Measurements from ENCODE around the gene ADGRB2. TPM values are rescaled to one million over a fixed set of nuclear protein-coding genes. Genes with fewer than 3 reads are reported as not detected.
A peak's percentile ranks its signal among the peaks of the same experiment; 100 is the strongest.

ADGRB2 gene
- total RNA-seq, 2 experiments from 2014 or later: 0.54 to 0.56 TPM

GRCh38 chr1:31799196-31799894, 35.2 kb upstream of the ADGRB2 start:
- ATAC-seq (no peak), DNase-seq (no peak)
- peaks cover 9% of the 10 kb centered on the region for H3K4me1 Mint-ChIP-seq (ENCODE audit: low read depth)
- ChIA-PET CTCF (interaction anchor here (1.0 to 2.1 kb wide), 3 partner anchors 10 to 16 kb away, joined by 3 to 6 read pairs (median 5); partner anchors contain the start of gene SPOCD1), POLR2A (interaction anchor here (0.9 to 3.7 kb wide), 2 partner anchors 10 to 35 kb away, joined by 3 to 17 read pairs; no protein-coding TSS in a partner anchor)
- no peaks in the 10 kb centered on the region for H3K9me3 Mint-ChIP-seq
- no peak overlapping the region for H3K27ac Mint-ChIP-seq
- H3K27me3 Mint-ChIP-seq: no peaks in the 10 kb centered on the region
- no peak overlapping the region for H3K4me3 Mint-ChIP-seq
- intact Hi-C loops (cut with micrococcal nuclease): no loop called here
- no peaks in the 10 kb centered on the region for H3K36me3 Mint-ChIP-seq (ENCODE audit: low read depth)
- TF ChIP-seq CTCF (IDR thresholded peaks at IDR 0.05): no peak

DNA sequence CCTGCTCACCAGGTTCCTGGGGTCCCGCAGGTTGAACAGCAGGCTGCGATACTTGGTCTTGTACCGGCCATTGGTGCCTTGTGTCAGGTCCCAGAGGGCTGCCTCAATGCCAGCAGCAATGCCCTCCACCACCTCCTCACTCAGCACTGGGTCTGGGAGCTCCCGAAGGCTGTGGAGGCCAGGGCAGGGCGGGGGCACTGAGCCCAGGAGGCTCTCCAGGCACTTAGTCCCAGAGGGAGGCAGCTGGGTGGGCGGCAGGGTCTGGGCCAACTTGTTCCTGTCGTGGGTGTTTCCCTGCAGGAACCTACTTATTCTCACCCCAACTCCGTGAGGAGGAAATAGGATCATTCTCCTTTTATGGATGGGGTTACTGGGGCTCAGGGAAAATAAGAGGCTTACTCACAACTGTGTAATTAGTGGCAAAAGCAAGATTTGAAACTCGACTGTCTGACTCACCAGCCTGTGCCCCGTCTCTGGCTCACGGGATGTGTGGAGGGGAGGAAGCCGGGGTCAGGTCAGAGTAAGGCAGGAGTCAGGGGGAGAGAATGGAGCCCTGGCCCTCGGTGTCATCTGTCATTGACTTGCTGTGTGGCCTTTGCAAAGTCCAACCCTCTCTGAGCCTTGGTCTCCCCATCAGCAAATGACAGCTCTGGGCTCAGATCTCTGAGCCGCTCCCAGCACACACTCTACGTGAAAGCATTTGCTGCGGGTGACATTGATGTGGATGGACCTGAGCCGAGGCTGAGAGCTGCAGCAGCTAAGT, 34.5 kb upstream of the ADGRB2 start:
- ChIA-PET POLR2A (interaction anchor here (0.9 to 3.7 kb wide), 2 partner anchors 10 to 34 kb away, joined by 3 to 17 read pairs; no protein-coding TSS in a partner anchor), CTCF (interaction anchor here (1.0 to 2.1 kb wide), 2 partner anchors 12 to 17 kb away, joined by 3 to 5 read pairs; partner anchors contain the start of gene SPOCD1)
- no peak for TF ChIP-seq CTCF (IDR thresholded peaks at IDR 0.05)
- no peaks in the 10 kb centered on the region for H3K9me3 Mint-ChIP-seq
- H3K27me3 Mint-ChIP-seq: no peaks in the 10 kb centered on the region
- H3K36me3 Mint-ChIP-seq (ENCODE audit: low read depth): no peaks in the 10 kb centered on the region
- H3K27ac Mint-ChIP-seq: no peak overlapping the region
- peaks cover 9% of the 10 kb centered on the region for H3K4me1 Mint-ChIP-seq (ENCODE audit: low read depth)
- DNase-seq: peak; percentile 32
- peak; percentile 80 for ATAC-seq
- no peak overlapping the region for H3K4me3 Mint-ChIP-seq
- intact Hi-C loops (cut with micrococcal nuclease): no loop called here

DNA sequence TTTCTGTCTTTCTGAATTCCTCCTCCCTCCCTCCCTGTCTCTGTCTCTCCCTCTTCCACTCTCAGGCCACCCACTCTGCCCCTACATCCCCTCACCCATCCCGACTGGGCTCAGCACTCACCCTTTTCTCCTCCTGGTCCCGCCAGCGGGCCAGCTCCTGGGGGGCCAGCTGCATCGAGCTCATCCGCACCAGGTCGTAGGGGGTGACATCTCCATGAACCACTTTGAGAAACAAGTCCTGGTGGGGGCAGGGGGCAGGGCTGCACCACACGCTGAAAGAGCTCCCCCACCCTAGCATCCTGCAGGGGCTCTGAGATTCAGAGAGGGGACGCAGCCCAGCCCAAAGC, 33.9 kb upstream of the ADGRB2 start:
- intact Hi-C loops (cut with micrococcal nuclease): no loop called here
- no peak for TF ChIP-seq CTCF (IDR thresholded peaks at IDR 0.05)
- Mint-ChIP-seq H3K4me3 (no peak overlapping the region), H3K36me3 (ENCODE audit: low read depth) (no peaks in the 10 kb centered on the region), H3K27me3 (no peaks in the 10 kb centered on the region), H3K27ac (no peak overlapping the region), H3K4me1 (ENCODE audit: low read depth) (peaks cover 8% of the 10 kb centered on the region), H3K9me3 (no peaks in the 10 kb centered on the region)
- DNase-seq: no peak
- CTCF ChIA-PET: interaction anchor here (1.0 to 1.3 kb wide), 2 partner anchors 9 to 13 kb away, joined by 3 to 4 read pairs; no protein-coding TSS in a partner anchor
- no peak for ATAC-seq
- POLR2A ChIA-PET: interaction anchor here (3.7 kb wide), 1 partner anchor 9 kb away, joined by 17 read pairs; no protein-coding TSS in a partner anchor

GRCh38 chr1:31797216-31797615, 33.1 kb upstream of the ADGRB2 start:
- ChIA-PET POLR2A (interaction anchor here (0.7 kb wide), 1 partner anchor 762 kb away, joined by 3 read pairs; no protein-coding TSS in a partner anchor), CTCF (interaction anchor here (1.0 to 1.3 kb wide), 2 partner anchors 8 to 13 kb away, joined by 3 to 4 read pairs; no protein-coding TSS in a partner anchor)
- DNase-seq: no peak

More at GRCh38 chr1:31797216-31797615, 33.1 kb upstream of the ADGRB2 start:
- no peak overlapping the region for H3K4me3 Mint-ChIP-seq
- H3K9me3 Mint-ChIP-seq: no peaks in the 10 kb centered on the region
- intact Hi-C loops (cut with micrococcal nuclease): no loop called here
- no peak for ATAC-seq
- H3K4me1 Mint-ChIP-seq (ENCODE audit: low read depth): peaks cover 1% of the 10 kb centered on the region
- no peak for TF ChIP-seq CTCF (IDR thresholded peaks at IDR 0.05)
- H3K27me3 Mint-ChIP-seq: no peaks in the 10 kb centered on the region
- H3K27ac Mint-ChIP-seq: no peak overlapping the region
- H3K36me3 Mint-ChIP-seq (ENCODE audit: low read depth): no peaks in the 10 kb centered on the region
